ENCODE results near the gene FRMD4A.

DNA sequence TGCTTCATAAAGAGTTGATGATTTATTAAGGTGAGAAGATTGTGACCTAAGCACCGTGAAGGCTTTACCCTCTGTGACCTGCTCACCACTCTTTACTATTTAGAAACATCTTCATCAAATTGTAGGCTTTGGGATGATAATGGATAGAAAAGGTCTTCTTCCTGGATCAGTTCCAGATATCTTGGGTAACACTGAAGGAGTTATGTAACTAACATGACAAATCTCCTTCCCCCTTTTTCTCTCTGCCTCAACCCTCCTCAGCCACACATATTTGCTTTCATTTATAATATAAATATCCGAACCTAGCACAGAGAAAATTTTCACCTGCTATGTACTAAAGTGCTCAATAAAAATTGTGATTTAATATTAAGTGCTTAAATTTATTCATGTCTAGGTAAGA is 151.5 kb downstream of the FRMD4A start:
- TF ChIP-seq EZH2 (IDR thresholded peaks at IDR 0.05; ENCODE audit: low read length) = no peak
- TF ChIP-seq, protein P1, sequence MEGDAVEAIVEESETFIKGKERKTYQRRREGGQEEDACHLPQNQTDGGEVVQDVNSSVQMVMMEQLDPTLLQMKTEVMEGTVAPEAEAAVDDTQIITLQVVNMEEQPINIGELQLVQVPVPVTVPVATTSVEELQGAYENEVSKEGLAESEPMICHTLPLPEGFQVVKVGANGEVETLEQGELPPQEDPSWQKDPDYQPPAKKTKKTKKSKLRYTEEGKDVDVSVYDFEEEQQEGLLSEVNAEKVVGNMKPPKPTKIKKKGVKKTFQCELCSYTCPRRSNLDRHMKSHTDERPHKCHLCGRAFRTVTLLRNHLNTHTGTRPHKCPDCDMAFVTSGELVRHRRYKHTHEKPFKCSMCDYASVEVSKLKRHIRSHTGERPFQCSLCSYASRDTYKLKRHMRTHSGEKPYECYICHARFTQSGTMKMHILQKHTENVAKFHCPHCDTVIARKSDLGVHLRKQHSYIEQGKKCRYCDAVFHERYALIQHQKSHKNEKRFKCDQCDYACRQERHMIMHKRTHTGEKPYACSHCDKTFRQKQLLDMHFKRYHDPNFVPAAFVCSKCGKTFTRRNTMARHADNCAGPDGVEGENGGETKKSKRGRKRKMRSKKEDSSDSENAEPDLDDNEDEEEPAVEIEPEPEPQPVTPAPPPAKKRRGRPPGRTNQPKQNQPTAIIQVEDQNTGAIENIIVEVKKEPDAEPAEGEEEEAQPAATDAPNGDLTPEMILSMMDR (optimal IDR thresholded peaks at IDR 0.05 in 1 of 3, IDR thresholded peaks at IDR 0.05 in 1 of 3, conservative IDR thresholded peaks at IDR 0.05 in 1 of 3; ENCODE audit: extremely low read depth in 1 of 3, insufficient read depth in 2 of 3, low read length in 3 of 3) = no peak
